ENCODE measurements around the gene ZNF710.
"Not testable (repeated sequence)": the region's sequence is repeated elsewhere in the genome, so short reads cannot be mapped to it uniquely, and the experiment has no call there.

DNA sequence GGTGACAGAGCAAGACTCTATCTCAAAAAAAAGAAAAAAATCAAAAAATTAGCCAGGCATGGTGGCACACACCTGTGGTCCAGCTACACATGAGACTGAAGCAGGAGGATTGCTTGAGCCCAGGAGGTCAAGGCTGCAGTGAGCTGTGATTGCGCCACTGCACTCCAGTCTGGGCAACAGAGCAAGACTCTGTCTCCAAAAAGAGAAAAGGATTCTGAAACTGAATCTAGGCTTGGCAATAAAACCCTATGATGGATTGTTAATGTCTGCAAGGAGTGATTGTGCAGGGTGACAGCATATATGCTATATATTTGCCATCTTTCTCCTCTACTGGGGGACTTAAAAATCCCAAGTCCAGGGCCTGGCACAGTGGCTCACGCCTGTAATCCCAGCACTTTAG, 69.5 kb downstream of the ZNF710 start:
- TF ChIP-seq, protein P1, sequence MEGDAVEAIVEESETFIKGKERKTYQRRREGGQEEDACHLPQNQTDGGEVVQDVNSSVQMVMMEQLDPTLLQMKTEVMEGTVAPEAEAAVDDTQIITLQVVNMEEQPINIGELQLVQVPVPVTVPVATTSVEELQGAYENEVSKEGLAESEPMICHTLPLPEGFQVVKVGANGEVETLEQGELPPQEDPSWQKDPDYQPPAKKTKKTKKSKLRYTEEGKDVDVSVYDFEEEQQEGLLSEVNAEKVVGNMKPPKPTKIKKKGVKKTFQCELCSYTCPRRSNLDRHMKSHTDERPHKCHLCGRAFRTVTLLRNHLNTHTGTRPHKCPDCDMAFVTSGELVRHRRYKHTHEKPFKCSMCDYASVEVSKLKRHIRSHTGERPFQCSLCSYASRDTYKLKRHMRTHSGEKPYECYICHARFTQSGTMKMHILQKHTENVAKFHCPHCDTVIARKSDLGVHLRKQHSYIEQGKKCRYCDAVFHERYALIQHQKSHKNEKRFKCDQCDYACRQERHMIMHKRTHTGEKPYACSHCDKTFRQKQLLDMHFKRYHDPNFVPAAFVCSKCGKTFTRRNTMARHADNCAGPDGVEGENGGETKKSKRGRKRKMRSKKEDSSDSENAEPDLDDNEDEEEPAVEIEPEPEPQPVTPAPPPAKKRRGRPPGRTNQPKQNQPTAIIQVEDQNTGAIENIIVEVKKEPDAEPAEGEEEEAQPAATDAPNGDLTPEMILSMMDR (conservative IDR thresholded peaks at IDR 0.05; ENCODE audit: low read depth, low read length) = not testable (repeated sequence)
- not testable (repeated sequence) for TF ChIP-seq EZH2 (IDR thresholded peaks at IDR 0.05; ENCODE audit: borderline replicate concordance, low read depth, low read length, poor library complexity, severe bottlenecking)

Data from A673 (cell line).